Measurements from ENCODE around the gene IGF2BP1.
"Not testable (repeated sequence)": the region's sequence is repeated elsewhere in the genome, so short reads cannot be mapped to it uniquely, and the experiment has no call there.

IGF2BP1 gene

GRCh38 chr17:49031965-49032928 is 35.1 kb downstream of the IGF2BP1 start:
- Histone ChIP-seq H3K9me3 (ENCODE audit: control insufficient read depth in 1 of 2, low read length in 2 of 2) (no peaks in the 10 kb centered on the region), H3K27ac (ENCODE audit: low read depth, low read length) (no peak overlapping the region), H3K36me3 (ENCODE audit: control insufficient read depth in 1 of 2, insufficient read depth in 2 of 2, low read length in 2 of 2) (no peaks in the 10 kb centered on the region), H3K4me3 (ENCODE audit: low read depth in 1 of 2, low read length in 2 of 2) (no peak overlapping the region), H3K4me1 (ENCODE audit: control insufficient read depth in 1 of 2, insufficient read depth in 2 of 2, low read length in 2 of 2) (no peaks in the 10 kb centered on the region), H3K27me3 (ENCODE audit: control insufficient read depth in 1 of 2, insufficient read depth in 2 of 2, low read length in 2 of 2) (no peaks in the 10 kb centered on the region), H3K9ac (ENCODE audit: low read depth in 1 of 2, low read length in 2 of 2) (no peak overlapping the region)

GRCh38 chr17:49035470-49036269 is 38.5 kb downstream of the IGF2BP1 start:
- Histone ChIP-seq H3K27me3 (ENCODE audit: control insufficient read depth in 1 of 2, insufficient read depth in 2 of 2, low read length in 2 of 2) (peaks cover 0 to 4% of the 10 kb centered on the region in 2 donors), H3K4me1 (ENCODE audit: control insufficient read depth in 1 of 2, insufficient read depth in 2 of 2, low read length in 2 of 2) (no peaks in the 10 kb centered on the region), H3K36me3 (ENCODE audit: control insufficient read depth in 1 of 2, insufficient read depth in 2 of 2, low read length in 2 of 2) (no peaks in the 10 kb centered on the region), H3K4me3 (ENCODE audit: low read depth in 1 of 2, low read length in 2 of 2) (no peak overlapping the region), H3K9ac (ENCODE audit: low read depth in 1 of 2, low read length in 2 of 2) (no peak overlapping the region), H3K9me3 (ENCODE audit: control insufficient read depth in 1 of 2, low read length in 2 of 2) (no peaks in the 10 kb centered on the region), H3K27ac (ENCODE audit: low read depth, low read length) (no peak overlapping the region)

- H3K4me3 ChIP-seq (ENCODE audit: low read depth in 1 of 2, low read length in 2 of 2): no peak overlapping the region
- peaks cover 0 to 4% of the 10 kb centered on the region in 2 donors for H3K27me3 ChIP-seq (ENCODE audit: control insufficient read depth in 1 of 2, insufficient read depth in 2 of 2, low read length in 2 of 2)
- H3K36me3 ChIP-seq (ENCODE audit: control insufficient read depth in 1 of 2, insufficient read depth in 2 of 2, low read length in 2 of 2): no peaks in the 10 kb centered on the region
- no peaks in the 10 kb centered on the region for H3K4me1 ChIP-seq (ENCODE audit: control insufficient read depth in 1 of 2, insufficient read depth in 2 of 2, low read length in 2 of 2)
- H3K9ac ChIP-seq (ENCODE audit: low read depth in 1 of 2, low read length in 2 of 2): no peak overlapping the region
- no peak overlapping the region for H3K27ac ChIP-seq (ENCODE audit: low read depth, low read length)
- H3K9me3 ChIP-seq (ENCODE audit: control insufficient read depth in 1 of 2, low read length in 2 of 2): no peaks in the 10 kb centered on the region
Measured at GRCh38 chr17:49036270-49036626, 39.1 kb downstream of the IGF2BP1 start.

GRCh38 chr17:49038138-49038537 is 41.0 kb downstream of the IGF2BP1 start:
- no peak overlapping the region for H3K4me3 ChIP-seq (ENCODE audit: low read depth in 1 of 2, low read length in 2 of 2)
- peaks cover under 1 to 4% of the 10 kb centered on the region in 2 donors for H3K27me3 ChIP-seq (ENCODE audit: control insufficient read depth in 1 of 2, insufficient read depth in 2 of 2, low read length in 2 of 2)

DNA sequence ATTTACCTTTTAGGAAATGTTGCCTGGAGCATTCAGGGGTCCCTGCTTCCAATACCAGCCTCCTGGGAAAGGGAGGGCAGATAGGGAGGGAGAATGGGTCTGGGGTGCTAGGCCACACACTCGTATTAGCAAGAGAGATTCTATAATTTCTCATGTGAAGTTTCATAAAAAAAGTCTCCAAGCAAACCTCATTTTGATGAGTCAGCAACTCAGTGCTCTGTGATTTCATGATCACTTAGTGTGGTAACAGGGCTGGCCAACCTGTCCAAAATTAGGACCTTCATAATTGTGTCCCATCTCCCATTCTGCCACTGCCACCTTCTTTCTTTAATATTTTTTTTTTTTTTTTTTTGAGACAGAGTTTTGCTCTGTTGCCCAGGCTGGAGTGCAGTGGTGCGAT is 41.4 kb downstream of the IGF2BP1 start:
- Histone ChIP-seq H3K36me3 (ENCODE audit: control insufficient read depth in 1 of 2, insufficient read depth in 2 of 2, low read length in 2 of 2) (no peaks in the 10 kb centered on the region), H3K4me3 (ENCODE audit: low read depth in 1 of 2, low read length in 2 of 2) (no peak overlapping the region), H3K9me3 (ENCODE audit: control insufficient read depth in 1 of 2, low read length in 2 of 2) (no peaks in the 10 kb centered on the region), H3K4me1 (ENCODE audit: control insufficient read depth in 1 of 2, insufficient read depth in 2 of 2, low read length in 2 of 2) (no peaks in the 10 kb centered on the region), H3K27me3 (ENCODE audit: control insufficient read depth in 1 of 2, insufficient read depth in 2 of 2, low read length in 2 of 2) (peaks cover 3 to 4% of the 10 kb centered on the region in 2 donors), H3K27ac (ENCODE audit: low read depth, low read length) (no peak overlapping the region), H3K9ac (ENCODE audit: low read depth in 1 of 2, low read length in 2 of 2) (no peak overlapping the region)

More at GRCh38 chr17:49038138-49038537, 41.0 kb downstream of the IGF2BP1 start:
- no peaks in the 10 kb centered on the region for H3K4me1 ChIP-seq (ENCODE audit: control insufficient read depth in 1 of 2, insufficient read depth in 2 of 2, low read length in 2 of 2)
- H3K36me3 ChIP-seq (ENCODE audit: control insufficient read depth in 1 of 2, insufficient read depth in 2 of 2, low read length in 2 of 2): no peaks in the 10 kb centered on the region
- no peaks in the 10 kb centered on the region for H3K9me3 ChIP-seq (ENCODE audit: control insufficient read depth in 1 of 2, low read length in 2 of 2)
- H3K27ac ChIP-seq (ENCODE audit: low read depth, low read length): no peak overlapping the region
- H3K9ac ChIP-seq (ENCODE audit: low read depth in 1 of 2, low read length in 2 of 2): no peak overlapping the region

DNA sequence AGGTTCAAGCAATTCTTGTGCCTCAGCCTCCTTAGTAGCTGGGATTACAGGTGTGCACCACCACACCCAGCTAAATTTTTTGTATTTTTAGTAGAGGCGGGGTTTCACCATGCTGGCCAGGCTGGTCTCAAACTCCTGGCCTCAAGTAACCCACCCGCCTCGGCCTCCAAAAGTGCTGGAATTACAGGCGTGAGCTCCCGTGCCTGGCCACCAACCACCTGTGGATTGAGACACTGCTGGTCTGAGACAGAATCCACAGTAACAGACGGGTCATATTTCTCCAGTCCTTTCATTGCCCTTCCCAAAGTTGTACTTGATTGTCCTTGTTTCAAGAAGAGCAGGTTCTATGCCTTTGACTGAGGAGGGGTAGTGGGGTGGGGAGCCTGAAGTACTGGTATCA is 42.3 kb downstream of the IGF2BP1 start:
- H3K27ac ChIP-seq (ENCODE audit: low read depth, low read length); H3K36me3 ChIP-seq (ENCODE audit: control insufficient read depth in 1 of 2, insufficient read depth in 2 of 2, low read length in 2 of 2); H3K9ac ChIP-seq (ENCODE audit: low read depth in 1 of 2, low read length in 2 of 2); H3K4me3 ChIP-seq (ENCODE audit: low read depth in 1 of 2, low read length in 2 of 2); H3K4me1 ChIP-seq (ENCODE audit: control insufficient read depth in 1 of 2, insufficient read depth in 2 of 2, low read length in 2 of 2); H3K27me3 ChIP-seq (ENCODE audit: control insufficient read depth in 1 of 2, insufficient read depth in 2 of 2, low read length in 2 of 2); H3K9me3 ChIP-seq (ENCODE audit: control insufficient read depth in 1 of 2, low read length in 2 of 2): not testable (repeated sequence)

DNA sequence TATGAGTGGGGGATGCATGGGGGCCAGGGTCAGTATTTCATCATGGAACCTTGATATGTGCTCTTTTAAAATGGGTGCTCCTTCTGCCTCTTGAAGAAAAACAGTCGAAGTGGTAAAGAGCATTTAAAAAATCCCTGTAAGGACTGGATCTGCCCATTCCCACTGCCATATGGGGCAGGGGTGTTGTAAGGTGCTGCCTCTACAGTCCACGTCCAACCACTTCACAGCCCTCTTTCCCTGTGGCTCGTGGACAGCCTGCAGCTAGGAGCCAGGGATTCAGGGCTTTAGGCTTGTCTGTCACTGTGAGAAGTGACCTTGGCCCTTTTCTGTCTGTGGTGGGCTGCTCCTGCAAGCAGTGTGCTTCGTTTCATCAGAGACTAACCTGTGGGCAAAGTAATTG is 44.3 kb downstream of the IGF2BP1 start:
- no peaks in the 10 kb centered on the region for H3K36me3 ChIP-seq (ENCODE audit: control insufficient read depth in 1 of 2, insufficient read depth in 2 of 2, low read length in 2 of 2)
- H3K4me1 ChIP-seq (ENCODE audit: control insufficient read depth in 1 of 2, insufficient read depth in 2 of 2, low read length in 2 of 2): no peaks in the 10 kb centered on the region
- no peak overlapping the region for H3K9ac ChIP-seq (ENCODE audit: low read depth in 1 of 2, low read length in 2 of 2)
- H3K4me3 ChIP-seq (ENCODE audit: low read depth in 1 of 2, low read length in 2 of 2): no peak overlapping the region
- no peaks in the 10 kb centered on the region for H3K9me3 ChIP-seq (ENCODE audit: control insufficient read depth in 1 of 2, low read length in 2 of 2)
- H3K27me3 ChIP-seq (ENCODE audit: control insufficient read depth in 1 of 2, insufficient read depth in 2 of 2, low read length in 2 of 2): peaks cover 3 to 4% of the 10 kb centered on the region in 2 donors
- no peak overlapping the region for H3K27ac ChIP-seq (ENCODE audit: low read depth, low read length)

- no peaks in the 10 kb centered on the region for H3K4me1 ChIP-seq (ENCODE audit: control insufficient read depth in 1 of 2, insufficient read depth in 2 of 2, low read length in 2 of 2)
- H3K36me3 ChIP-seq (ENCODE audit: control insufficient read depth in 1 of 2, insufficient read depth in 2 of 2, low read length in 2 of 2): no peaks in the 10 kb centered on the region
- H3K9ac ChIP-seq (ENCODE audit: low read depth in 1 of 2, low read length in 2 of 2): no peak overlapping the region
- H3K27ac ChIP-seq (ENCODE audit: low read depth, low read length): no peak overlapping the region
- H3K4me3 ChIP-seq (ENCODE audit: low read depth in 1 of 2, low read length in 2 of 2): no peak overlapping the region
- H3K9me3 ChIP-seq (ENCODE audit: control insufficient read depth in 1 of 2, low read length in 2 of 2): no peaks in the 10 kb centered on the region
- H3K27me3 ChIP-seq (ENCODE audit: control insufficient read depth in 1 of 2, insufficient read depth in 2 of 2, low read length in 2 of 2): peaks cover 3 to 5% of the 10 kb centered on the region in 2 donors
Measured at GRCh38 chr17:49045376-49045775, 48.2 kb downstream of the IGF2BP1 start.

DNA sequence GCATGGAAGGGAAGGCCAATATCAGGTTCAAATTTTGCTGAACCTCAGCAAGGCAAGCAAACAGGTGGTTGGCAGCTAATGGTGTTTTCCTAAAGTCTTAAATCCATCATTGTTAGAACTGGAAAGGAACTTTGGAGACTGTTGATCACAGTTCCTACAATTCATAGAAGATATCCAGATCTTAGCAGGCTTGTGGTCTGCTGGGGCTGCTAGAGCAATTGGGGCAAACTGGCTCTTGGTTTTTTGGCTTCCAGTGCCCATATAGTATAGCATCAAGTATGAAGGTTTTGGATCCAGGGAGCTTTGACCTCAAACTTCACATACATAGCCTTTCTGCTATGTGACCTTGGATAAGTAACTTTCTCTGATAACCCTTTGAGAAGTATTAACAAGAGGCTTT is 49.7 kb downstream of the IGF2BP1 start:
- Histone ChIP-seq H3K9me3 (ENCODE audit: control insufficient read depth in 1 of 2, low read length in 2 of 2) (no peaks in the 10 kb centered on the region), H3K4me3 (ENCODE audit: low read depth in 1 of 2, low read length in 2 of 2) (no peak overlapping the region), H3K9ac (ENCODE audit: low read depth in 1 of 2, low read length in 2 of 2) (no peak overlapping the region), H3K27ac (ENCODE audit: low read depth, low read length) (no peak overlapping the region), H3K27me3 (ENCODE audit: control insufficient read depth in 1 of 2, insufficient read depth in 2 of 2, low read length in 2 of 2) (peaks cover 3 to 5% of the 10 kb centered on the region in 2 donors), H3K4me1 (ENCODE audit: control insufficient read depth in 1 of 2, insufficient read depth in 2 of 2, low read length in 2 of 2) (no peaks in the 10 kb centered on the region), H3K36me3 (ENCODE audit: control insufficient read depth in 1 of 2, insufficient read depth in 2 of 2, low read length in 2 of 2) (no peaks in the 10 kb centered on the region)

DNA sequence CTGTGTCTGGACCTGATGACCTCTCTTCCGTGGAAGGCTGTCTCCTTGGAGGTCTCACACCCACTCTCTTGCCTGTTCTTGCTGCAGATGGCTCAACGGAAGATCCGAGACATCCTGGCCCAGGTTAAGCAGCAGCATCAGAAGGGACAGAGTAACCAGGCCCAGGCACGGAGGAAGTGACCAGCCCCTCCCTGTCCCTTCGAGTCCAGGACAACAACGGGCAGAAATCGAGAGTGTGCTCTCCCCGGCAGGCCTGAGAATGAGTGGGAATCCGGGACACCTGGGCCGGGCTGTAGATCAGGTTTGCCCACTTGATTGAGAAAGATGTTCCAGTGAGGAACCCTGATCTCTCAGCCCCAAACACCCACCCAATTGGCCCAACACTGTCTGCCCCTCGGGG is 52.1 kb downstream of the IGF2BP1 start:
- Histone ChIP-seq H3K36me3 (ENCODE audit: control insufficient read depth in 1 of 2, insufficient read depth in 2 of 2, low read length in 2 of 2) (no peaks in the 10 kb centered on the region), H3K4me3 (ENCODE audit: low read depth in 1 of 2, low read length in 2 of 2) (no peak overlapping the region), H3K27ac (ENCODE audit: low read depth, low read length) (no peak overlapping the region), H3K9ac (ENCODE audit: low read depth in 1 of 2, low read length in 2 of 2) (no peak overlapping the region), H3K9me3 (ENCODE audit: control insufficient read depth in 1 of 2, low read length in 2 of 2) (no peaks in the 10 kb centered on the region), H3K4me1 (ENCODE audit: control insufficient read depth in 1 of 2, insufficient read depth in 2 of 2, low read length in 2 of 2) (peaks cover 0 to 3% of the 10 kb centered on the region in 2 donors), H3K27me3 (ENCODE audit: control insufficient read depth in 1 of 2, insufficient read depth in 2 of 2, low read length in 2 of 2) (peaks cover 0 to 5% of the 10 kb centered on the region in 2 donors)
